Measurements from ENCODE around the gene HOXC6.
"Not testable (repeated sequence)": the region's sequence is repeated elsewhere in the genome, so short reads cannot be mapped to it uniquely, and the experiment has no call there.

Gene HOXC6

GRCh38 chr12:54058128-54058768, 30.0 kb downstream of the HOXC6 start:
- no peak for DNase-seq (ENCODE audit: low read depth)

- DNase-seq (ENCODE audit: low read depth) = no peak
Observed at GRCh38 chr12:54059668-54060067, 31.4 kb downstream of the HOXC6 start.

- no peak for DNase-seq (ENCODE audit: low read depth)
Observed at GRCh38 chr12:54060174-54060974, 32.1 kb downstream of the HOXC6 start.

DNA sequence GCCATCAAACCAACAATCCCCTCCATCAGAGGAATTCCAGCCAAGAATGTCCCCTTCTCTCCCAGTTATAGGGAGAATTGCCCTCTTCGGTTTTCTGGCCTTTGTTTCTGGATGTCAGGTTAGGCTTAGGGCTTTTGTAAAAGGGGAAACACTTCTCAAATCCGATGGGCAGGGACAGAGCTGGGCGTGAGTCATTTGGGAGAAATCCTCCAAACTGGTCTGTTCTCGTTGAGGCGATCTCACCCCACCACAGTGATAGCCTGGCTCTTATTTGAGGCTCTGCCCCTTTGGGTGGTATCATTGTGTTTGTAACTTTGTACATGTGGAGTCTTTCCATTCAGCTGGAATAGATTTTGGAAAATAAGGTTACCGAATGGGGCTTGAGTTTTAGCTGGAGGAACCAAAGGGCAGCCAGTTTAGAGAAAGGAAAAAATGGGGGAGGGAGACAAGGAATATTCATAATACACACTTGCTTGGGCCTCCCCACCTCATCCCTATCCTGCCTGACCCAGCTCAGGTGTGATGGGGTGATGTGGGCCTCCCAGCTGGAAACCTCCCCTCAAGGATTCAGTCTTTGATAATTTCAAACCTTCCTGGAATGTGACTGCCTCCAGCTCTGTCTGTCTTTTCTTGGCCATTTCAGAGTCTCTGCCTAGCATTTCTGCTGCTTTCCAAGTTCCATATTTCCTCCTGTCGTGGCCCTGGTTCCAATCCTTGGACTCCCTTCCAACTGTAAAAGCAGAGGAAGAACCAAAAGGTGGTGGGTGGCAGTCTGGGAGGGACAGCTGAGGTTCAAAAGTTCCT, 32.9 kb downstream of the HOXC6 start:
- no peak for DNase-seq (ENCODE audit: low read depth)

DNA sequence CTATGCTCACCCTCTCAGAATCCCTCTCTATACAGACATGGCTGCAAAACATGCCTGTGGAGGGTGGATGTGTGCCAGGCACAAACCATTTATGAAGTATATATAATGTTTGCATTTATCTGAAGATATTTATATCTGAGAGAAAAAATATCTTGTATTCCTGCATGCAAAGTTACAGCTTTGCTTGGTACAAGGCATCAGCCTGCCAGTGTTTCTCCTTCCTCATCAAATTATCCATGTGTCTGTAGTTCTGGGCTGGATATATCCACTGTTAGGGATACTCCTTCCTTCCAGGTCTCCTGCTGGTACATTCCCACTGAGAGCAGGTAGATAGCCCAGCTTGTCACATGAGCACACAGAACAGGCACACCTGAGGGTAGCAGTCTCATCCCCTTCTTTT, 37.4 kb downstream of the HOXC6 start:
- DNase-seq (ENCODE audit: low read depth) = no peak

DNA sequence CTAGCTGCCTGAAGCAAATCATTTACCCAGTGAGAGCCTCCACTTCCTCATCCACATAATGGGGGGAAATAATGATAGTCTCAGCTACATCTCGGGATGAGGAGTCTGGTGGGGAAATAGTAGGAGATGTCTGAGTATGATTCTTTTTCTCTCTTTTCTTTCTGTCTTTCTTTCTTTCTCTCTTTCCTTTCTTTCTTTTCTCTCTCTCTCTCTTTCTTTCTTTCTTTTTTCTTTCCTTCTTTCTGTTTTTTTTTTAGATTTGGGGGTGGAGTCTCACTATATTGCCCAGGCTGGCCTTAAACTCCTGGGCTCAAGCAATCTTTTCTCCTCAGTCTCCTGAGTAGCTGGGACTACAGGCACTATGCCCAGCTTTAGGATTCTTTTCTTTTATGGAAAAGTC, 38.2 kb downstream of the HOXC6 start:
- DNase-seq (ENCODE audit: low read depth) = no peak

DNA sequence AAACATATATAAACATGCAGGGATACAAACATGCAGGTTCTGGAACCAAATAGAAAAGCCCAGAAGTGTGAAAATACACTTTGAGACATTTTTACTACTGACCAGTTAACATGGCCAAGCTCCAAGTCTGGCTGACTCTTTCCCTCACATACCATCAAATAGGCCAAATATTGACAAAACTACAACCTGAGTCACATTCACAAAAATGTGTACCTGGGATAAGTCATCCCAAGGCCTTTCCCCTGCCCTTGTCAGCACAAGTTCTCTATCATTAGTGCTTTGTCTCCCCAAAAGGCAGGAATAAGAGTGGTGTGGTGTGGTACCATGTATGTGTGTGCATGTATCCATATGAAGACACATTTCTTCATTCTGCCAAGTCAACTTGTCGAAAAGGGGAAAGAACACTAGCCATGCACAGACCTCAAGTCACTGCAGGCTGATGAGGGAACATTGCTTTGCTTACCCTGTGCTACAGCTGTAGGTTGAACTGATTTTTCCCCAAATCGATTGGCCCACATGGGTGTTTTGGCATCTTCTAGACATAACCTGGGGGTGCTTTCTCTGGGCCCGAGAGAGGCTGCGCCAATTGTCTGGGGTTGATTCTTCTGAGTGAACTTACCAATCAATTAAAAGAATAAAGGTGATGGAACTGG, 40.3 kb downstream of the HOXC6 start:
- no peak for DNase-seq (ENCODE audit: low read depth)

- DNase-seq (ENCODE audit: low read depth) = no peak
Observed at GRCh38 chr12:54071942-54072341, 43.7 kb downstream of the HOXC6 start.

DNA sequence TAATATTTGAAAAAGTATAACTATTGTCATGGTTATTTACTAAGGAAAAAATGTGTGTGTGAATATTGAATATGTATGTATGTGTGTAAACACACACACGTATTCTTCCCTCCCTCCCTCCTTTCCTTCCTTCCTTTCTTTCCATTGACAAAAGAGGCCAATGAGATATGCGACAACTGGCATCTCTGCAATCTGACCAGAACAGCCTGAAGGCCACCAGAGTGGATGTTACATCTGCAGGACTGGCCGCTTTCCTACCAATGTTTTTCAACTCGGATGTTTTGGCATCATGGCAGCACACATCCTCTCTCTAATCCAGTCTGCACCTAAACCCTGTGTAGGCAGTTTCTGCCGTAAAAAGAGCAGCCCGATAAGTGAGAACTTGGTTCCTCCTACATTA, 46.1 kb downstream of the HOXC6 start:
- DNase-seq (ENCODE audit: low read depth) = no peak

DNA sequence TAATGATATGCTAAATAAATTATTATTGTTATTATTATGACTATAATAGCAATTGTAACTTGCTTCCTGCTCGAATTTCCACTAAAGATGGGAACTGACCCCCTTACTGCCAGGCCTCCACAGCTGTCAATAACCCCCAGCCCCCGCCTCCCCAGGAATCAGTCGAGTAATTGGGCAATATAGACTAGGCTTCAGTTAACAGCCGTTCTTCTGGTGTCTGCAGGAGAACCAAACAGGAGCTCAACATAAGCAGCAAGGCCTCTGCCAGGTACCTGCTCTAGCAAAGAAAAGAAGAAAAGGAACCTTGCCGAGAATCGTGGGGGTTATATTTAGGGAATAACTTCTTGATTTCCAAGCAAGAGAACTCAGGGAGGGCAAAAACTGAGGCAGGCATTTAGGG, 47.2 kb downstream of the HOXC6 start:
- no peak for DNase-seq (ENCODE audit: low read depth)

DNA sequence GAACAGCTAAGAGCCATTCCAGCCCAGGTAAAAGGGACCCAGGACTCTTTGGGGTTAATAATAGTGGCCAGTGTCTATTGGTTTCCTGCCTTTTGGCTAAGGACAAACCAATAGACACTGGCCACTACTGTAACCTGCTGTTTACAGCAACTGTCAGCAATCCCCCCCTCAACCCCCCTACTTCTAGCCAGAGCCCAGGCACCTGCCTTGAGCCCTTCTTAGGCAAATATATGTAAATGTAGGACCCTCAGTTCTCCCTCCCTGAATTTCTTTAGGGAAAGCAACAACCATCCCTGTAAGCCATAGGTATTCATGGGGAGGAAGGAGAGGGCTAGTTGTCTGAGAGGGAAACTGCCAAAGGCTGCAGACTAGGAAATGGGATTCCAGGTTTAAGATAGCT, 47.7 kb downstream of the HOXC6 start:
- DNase-seq (ENCODE audit: low read depth) = no peak

- DNase-seq (ENCODE audit: low read depth) = not testable (repeated sequence)
Observed at GRCh38 chr12:54077843-54078242, 49.6 kb downstream of the HOXC6 start.

GRCh38 chr12:54079115-54079514, 50.9 kb downstream of the HOXC6 start:
- DNase-seq (ENCODE audit: low read depth) = not testable (repeated sequence)

Data from stimulated activated CD4-positive, alpha-beta T cell treated with anti-CD3 and anti-CD28 coated beads, Interleukin-2, amount 100 ng/mL, for 4 hours (primary cell).